GM12892 (cell line): ENCODE results near the gene GPX4.
A peak's percentile ranks its signal among the peaks of the same experiment; 100 is the strongest.

Source experiments
- DNase-seq: peaks from one replicate; pipeline ENCODE4 v3.0.0; 2011; ENCODE audit not compliant: insufficient read length
- FAIRE-seq: peaks from 2 replicates; lab custom pipeline; 2011; peaks lifted over from hg19 to GRCh38; lab: Jason Lieb, UNC
- POLR2A ChIP-seq: IDR thresholded peaks from 2 replicates; pipeline ENCODE4 v1.6.1; 2011; ENCODE audit warnings: low read depth, low read length, control low read depth
- POLR2AphosphoS5 ChIP-seq: IDR thresholded peaks from 2 replicates; pipeline ENCODE4 v1.6.1; 2011; ENCODE audit warnings: low read depth, low read length, control low read depth
- TAF1 ChIP-seq: IDR thresholded peaks from 2 replicates; pipeline ENCODE4 v1.6.1; 2011; ENCODE audit warnings: low read depth, mild to moderate bottlenecking, control low read depth, low read length, borderline replicate concordance

GPX4 gene

GRCh38 chr19:1088416-1089010 is 15.3 kb upstream of the GPX4 start:
- FAIRE-seq: no peak
- TF ChIP-seq POLR2A (no peak; the same call in none of the 2 replicates), POLR2AphosphoS5 (peak; percentile 52), TAF1 (no peak)
- no peak for DNase-seq

GRCh38 chr19:1089126-1089771 is 14.5 kb upstream of the GPX4 start:
- FAIRE-seq (no peak), DNase-seq (no peak)
- no peak for TF ChIP-seq TAF1

- no peak for FAIRE-seq
- TF ChIP-seq POLR2A: no peak
- 0 out of 2 replicates have a peak, but pooled peaks have one; percentile 22 for TF ChIP-seq POLR2AphosphoS5
Measured at GRCh38 chr19:1089891-1090290, 13.9 kb upstream of the GPX4 start.

GRCh38 chr19:1090731-1091543 is 12.9 kb upstream of the GPX4 start:
- DNase-seq (no peak), FAIRE-seq (no peak)
- TF ChIP-seq POLR2A (no peak), POLR2AphosphoS5 (no peak), TAF1 (no peak)

More at GRCh38 chr19:1089891-1090290, 13.9 kb upstream of the GPX4 start:
- no peak for DNase-seq

GRCh38 chr19:1091544-1092175 is 12.1 kb upstream of the GPX4 start:
- FAIRE-seq (no peak), DNase-seq (no peak)
- TF ChIP-seq POLR2AphosphoS5 (no peak), POLR2A (no peak), TAF1 (no peak)

GRCh38 chr19:1093330-1093729 is 10.5 kb upstream of the GPX4 start:
- TF ChIP-seq POLR2A (no peak), TAF1 (no peak), POLR2AphosphoS5 (no peak)
- DNase-seq: no peak
- FAIRE-seq: no peak

GRCh38 chr19:1093811-1094553 is 9.8 kb upstream of the GPX4 start:
- no peak for TF ChIP-seq POLR2A
- TF ChIP-seq POLR2AphosphoS5: no peak
- no peak for TF ChIP-seq TAF1
- DNase-seq (no peak), FAIRE-seq (no peak)

- DNase-seq (no peak), FAIRE-seq (no peak)
- no peak for TF ChIP-seq TAF1
- TF ChIP-seq POLR2A: no peak
- TF ChIP-seq POLR2AphosphoS5: no peak
Measured at GRCh38 chr19:1094655-1094977, 9.2 kb upstream of the GPX4 start.

GRCh38 chr19:1094978-1095701 is 8.7 kb upstream of the GPX4 start, which contains the start of gene POLR2E:
Gene POLR2E (minus strand): TSS chr19:1095375. CDS start chr19:1095315, 60 bp downstream.
- peak; percentile 99 for FAIRE-seq
- peak; percentile 97 for DNase-seq
- TF ChIP-seq POLR2A (peak; percentile 79), TAF1 (peak; percentile 46; the same call in 1 of the 2 replicates), POLR2AphosphoS5 (peak; percentile 54; the same call in 1 of the 2 replicates)

- FAIRE-seq: no peak
- TF ChIP-seq TAF1: no peak
- TF ChIP-seq POLR2AphosphoS5: no peak
- TF ChIP-seq POLR2A: no peak
- no peak for DNase-seq
Measured at GRCh38 chr19:1097810-1098176, 6.0 kb upstream of the GPX4 start.
